A172 (cell line): ENCODE data around the gene CARMIL1. TPM values are rescaled to one million over a fixed set of nuclear protein-coding genes. Genes with fewer than 3 reads are reported as not detected.

Experiments used
- DNase-seq: peaks from one replicate; pipeline ENCODE4 v3.0.0-alpha.2; 2015; ENCODE audit warnings: low spot score
- total RNA-seq: library from RNA; depleted of rRNA; stranded (reverse); fragments of >200 nt; shearing (Covaris generic); gene quantifications from 2 replicates; pipeline ENCODE4 v1.2.3, GENCODE V29; 2014

The CARMIL1 gene
- total RNA-seq, 1 experiment from 2014 or later: 12.4 TPM

- no peak for DNase-seq
Observed at GRCh38 chr6:25614052-25614451, 334.9 kb downstream of the CARMIL1 start.

- no peak for DNase-seq
Observed at GRCh38 chr6:25615471-25615870, 336.3 kb downstream of the CARMIL1 start.

- DNase-seq: no peak
Observed at GRCh38 chr6:25617997-25618396, 338.8 kb downstream of the CARMIL1 start.

- DNase-seq: no peak
Observed at GRCh38 chr6:25619217-25619616, 340.0 kb downstream of the CARMIL1 start.

- DNase-seq: no peak
Observed at GRCh38 chr6:25620391-25620790, 341.2 kb downstream of the CARMIL1 start.

GRCh38 chr6:25623065-25623464 lies 343.9 kb downstream of the CARMIL1 start:
- DNase-seq: no peak

GRCh38 chr6:25623879-25624278 lies 344.7 kb downstream of the CARMIL1 start:
- no peak for DNase-seq

- no peak for DNase-seq
Observed at GRCh38 chr6:25627001-25627400, 347.8 kb downstream of the CARMIL1 start.

- no peak for DNase-seq
Observed at GRCh38 chr6:25628471-25629197, 349.5 kb downstream of the CARMIL1 start.

GRCh38 chr6:25629198-25629576 lies 350.0 kb downstream of the CARMIL1 start:
- DNase-seq: no peak

- no peak for DNase-seq
Observed at GRCh38 chr6:25630508-25631278, 351.5 kb downstream of the CARMIL1 start.

- DNase-seq: no peak
Observed at GRCh38 chr6:25635886-25636317, 356.7 kb downstream of the CARMIL1 start.

- DNase-seq: no peak
Observed at GRCh38 chr6:25637211-25637610, 358.0 kb downstream of the CARMIL1 start.

- no peak for DNase-seq
Observed at GRCh38 chr6:25637960-25638434, 358.8 kb downstream of the CARMIL1 start.

- no peak for DNase-seq
Observed at GRCh38 chr6:25639653-25640052, 360.5 kb downstream of the CARMIL1 start.

GRCh38 chr6:25640446-25640845 lies 361.3 kb downstream of the CARMIL1 start:
- DNase-seq: no peak

- no peak for DNase-seq
Observed at GRCh38 chr6:25640891-25641290, 361.7 kb downstream of the CARMIL1 start.

GRCh38 chr6:25641377-25641776 lies 362.2 kb downstream of the CARMIL1 start:
- no peak for DNase-seq

- DNase-seq: no peak
Observed at GRCh38 chr6:25641940-25642666, 362.9 kb downstream of the CARMIL1 start.

- DNase-seq: no peak
Observed at GRCh38 chr6:25642667-25643328, 363.6 kb downstream of the CARMIL1 start.

- no peak for DNase-seq
Observed at GRCh38 chr6:25645916-25646315, 366.7 kb downstream of the CARMIL1 start.

- no peak for DNase-seq
Observed at GRCh38 chr6:25649611-25650010, 370.4 kb downstream of the CARMIL1 start.
